Ascending aorta (tissue), 2 donors: Measurements from ENCODE around the gene TM9SF2. TPM values are rescaled to one million over a fixed set of nuclear protein-coding genes. Genes with fewer than 3 reads are reported as not detected.

Source experiments
- DNase-seq, 2 donors: peaks; one replicate each; pipeline ENCODE4 v3.0.0-alpha.2; 2019; ENCODE audit warnings: low spot score in 2 of 2
- H3K27ac ChIP-seq, 2 donors: fragments of 200-600 bp; sonication (generic); one replicate each; pipeline ENCODE4 v1.5.1; 2016 to 2017; ENCODE audit warnings: mild to moderate bottlenecking in 1 of 2
- H3K27me3 ChIP-seq: fragments of 200-600 bp; sonication (generic); one replicate; pipeline ENCODE4 v1.5.1; 2017
- H3K36me3 ChIP-seq, 2 donors: fragments of 200-600 bp; sonication (generic); one replicate each; pipeline ENCODE4 v1.5.1; 2016
- H3K4me1 ChIP-seq, 2 donors: fragments of 200-600 bp; sonication (generic); one replicate each; pipeline ENCODE4 v1.5.1; 2016 to 2017; ENCODE audit warnings: mild to moderate bottlenecking in 1 of 2
- H3K4me3 ChIP-seq, 2 donors: fragments of 200-600 bp; sonication (generic); one replicate each; pipeline ENCODE4 v1.5.1; 2016 to 2017; ENCODE audit warnings: mild to moderate bottlenecking in 1 of 2
- H3K9me3 ChIP-seq, 2 donors: fragments of 200-600 bp; sonication (generic); one replicate each; pipeline ENCODE4 v1.5.1; 2016
- intact Hi-C: fragments of 100-400 bp; cut with DNase I; formaldehyde crosslinking; loops from one replicate; pipeline ENCODE4 v1.15.1; 2023
- total RNA-seq: library from RNA; depleted of rRNA; stranded (reverse); fragments of >200 nt; gene quantifications from one replicate; pipeline ENCODE4 v1.1.0, GENCODE V29; 2016
- TF ChIP-seq, protein P1 (sequence below), 3 experiments: fragments of 200-600 bp in 2 of 3; fragments of 450-650 bp in 1 of 3; sonication (generic) in 2 of 3; IDR thresholded peaks; one replicate each; pipeline ENCODE4 v1.5.1; 2016 to 2019; ENCODE audit warnings: antibody characterized with exemption in 3 of 3, mild to moderate bottlenecking in 1 of 3, moderate library complexity in 1 of 3

The TM9SF2 gene
- total RNA-seq, 1 donor from 2014 or later = 56.8 TPM

GRCh38 chr13:99542788-99543406 is 41.6 kb downstream of the TM9SF2 start:
- peaks cover 53 to 68% of the 10 kb centered on the region in 2 donors for H3K36me3 ChIP-seq
- H3K27ac ChIP-seq = no peak overlapping the region
- no peaks in the 10 kb centered on the region for H3K9me3 ChIP-seq
- no peak overlapping the region for H3K4me3 ChIP-seq
- intact Hi-C loops = no loop called here
- H3K4me1 ChIP-seq = no peaks in the 10 kb centered on the region
- TF ChIP-seq, protein P1, sequence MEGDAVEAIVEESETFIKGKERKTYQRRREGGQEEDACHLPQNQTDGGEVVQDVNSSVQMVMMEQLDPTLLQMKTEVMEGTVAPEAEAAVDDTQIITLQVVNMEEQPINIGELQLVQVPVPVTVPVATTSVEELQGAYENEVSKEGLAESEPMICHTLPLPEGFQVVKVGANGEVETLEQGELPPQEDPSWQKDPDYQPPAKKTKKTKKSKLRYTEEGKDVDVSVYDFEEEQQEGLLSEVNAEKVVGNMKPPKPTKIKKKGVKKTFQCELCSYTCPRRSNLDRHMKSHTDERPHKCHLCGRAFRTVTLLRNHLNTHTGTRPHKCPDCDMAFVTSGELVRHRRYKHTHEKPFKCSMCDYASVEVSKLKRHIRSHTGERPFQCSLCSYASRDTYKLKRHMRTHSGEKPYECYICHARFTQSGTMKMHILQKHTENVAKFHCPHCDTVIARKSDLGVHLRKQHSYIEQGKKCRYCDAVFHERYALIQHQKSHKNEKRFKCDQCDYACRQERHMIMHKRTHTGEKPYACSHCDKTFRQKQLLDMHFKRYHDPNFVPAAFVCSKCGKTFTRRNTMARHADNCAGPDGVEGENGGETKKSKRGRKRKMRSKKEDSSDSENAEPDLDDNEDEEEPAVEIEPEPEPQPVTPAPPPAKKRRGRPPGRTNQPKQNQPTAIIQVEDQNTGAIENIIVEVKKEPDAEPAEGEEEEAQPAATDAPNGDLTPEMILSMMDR (IDR thresholded peaks at IDR 0.05) = no peak
- no peak for DNase-seq
- H3K27me3 ChIP-seq = no peaks in the 10 kb centered on the region

DNA sequence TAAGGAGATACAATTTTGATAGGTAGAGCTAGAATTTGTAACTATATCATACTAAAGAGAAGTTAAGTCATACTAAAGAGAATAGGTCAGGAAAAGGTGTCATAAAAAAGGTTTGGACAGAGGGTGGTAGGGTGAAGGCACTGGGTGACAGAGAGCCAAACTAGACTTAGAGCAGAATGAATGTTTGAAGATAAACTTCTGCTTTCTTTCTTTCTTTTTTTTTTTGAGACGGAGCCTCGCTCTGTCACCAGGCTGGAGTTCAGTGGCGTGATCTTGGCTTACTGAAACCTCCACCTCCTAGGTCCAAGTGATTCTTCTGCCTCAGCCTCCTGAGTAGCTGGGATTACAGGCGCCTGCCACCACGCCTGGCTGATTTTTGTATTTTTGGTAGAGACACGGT is 44.1 kb downstream of the TM9SF2 start:
- TF ChIP-seq, protein P1 (IDR thresholded peaks at IDR 0.05) = no peak
- intact Hi-C loops = no loop called here
- no peak overlapping the region for H3K4me3 ChIP-seq
- H3K27ac ChIP-seq = no peak overlapping the region
- peaks cover 63 to 88% of the 10 kb centered on the region in 2 donors for H3K36me3 ChIP-seq
- H3K9me3 ChIP-seq = no peaks in the 10 kb centered on the region
- H3K4me1 ChIP-seq = no peaks in the 10 kb centered on the region
- H3K27me3 ChIP-seq = no peaks in the 10 kb centered on the region
- no peak for DNase-seq

DNA sequence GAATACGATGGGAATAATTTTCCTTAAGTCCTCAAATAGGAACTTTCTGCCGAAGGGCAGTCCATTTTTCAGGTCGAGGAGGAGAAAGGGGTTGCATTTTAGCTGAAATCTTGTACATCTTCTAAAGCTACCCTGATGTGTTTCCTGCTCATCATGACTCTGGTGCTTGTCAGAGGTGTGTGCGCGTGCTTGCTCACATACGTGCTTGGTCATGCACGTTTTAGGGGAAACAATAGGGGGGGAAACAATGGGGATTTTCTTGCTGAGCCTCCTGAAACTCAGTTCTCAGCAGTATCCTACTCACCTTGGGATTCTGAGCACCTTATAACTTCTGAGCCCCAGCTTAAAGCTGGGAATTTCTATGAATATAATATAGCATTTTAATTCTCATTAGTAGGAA is 44.7 kb downstream of the TM9SF2 start:
- Histone ChIP-seq H3K27ac (no peak overlapping the region), H3K27me3 (no peaks in the 10 kb centered on the region), H3K36me3 (peaks cover 66 to 89% of the 10 kb centered on the region in 2 donors), H3K4me3 (no peak overlapping the region), H3K4me1 (no peaks in the 10 kb centered on the region), H3K9me3 (no peaks in the 10 kb centered on the region)
- DNase-seq = no peak
- intact Hi-C loops = no loop called here
- TF ChIP-seq, protein P1 (IDR thresholded peaks at IDR 0.05) = no peak

DNA sequence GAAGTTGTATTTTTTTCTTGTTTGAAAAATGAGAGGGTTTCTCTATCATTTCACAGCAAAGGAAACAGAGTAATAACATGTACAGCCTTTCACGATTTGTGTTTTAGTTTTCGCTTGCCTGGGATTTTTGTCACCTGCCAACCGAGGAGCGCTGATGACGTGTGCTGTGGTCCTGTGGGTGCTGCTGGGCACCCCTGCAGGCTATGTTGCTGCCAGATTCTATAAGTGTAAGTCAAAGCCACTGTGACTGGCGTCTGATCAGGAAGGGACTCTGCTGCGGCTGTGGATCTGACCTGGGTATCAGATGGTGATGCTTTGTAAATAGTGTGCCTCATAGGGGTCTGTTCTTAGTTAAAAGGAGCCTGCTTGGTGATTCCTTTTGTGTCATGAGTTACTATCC is 45.6 kb downstream of the TM9SF2 start:
- Histone ChIP-seq H3K36me3 (peaks cover 63 to 90% of the 10 kb centered on the region in 2 donors), H3K9me3 (no peaks in the 10 kb centered on the region), H3K4me3 (no peak overlapping the region), H3K27ac (no peak overlapping the region), H3K27me3 (no peaks in the 10 kb centered on the region), H3K4me1 (no peaks in the 10 kb centered on the region)
- TF ChIP-seq, protein P1 (IDR thresholded peaks at IDR 0.05) = no peak
- no peak for DNase-seq
- intact Hi-C loops = no loop called here

GRCh38 chr13:99548448-99548847 is 47.2 kb downstream of the TM9SF2 start:
- TF ChIP-seq, protein P1 (IDR thresholded peaks at IDR 0.05) = no peak
- Histone ChIP-seq H3K4me3 (no peak overlapping the region), H3K27ac (no peak overlapping the region), H3K27me3 (no peaks in the 10 kb centered on the region), H3K4me1 (no peaks in the 10 kb centered on the region), H3K36me3 (peaks cover 62 to 91% of the 10 kb centered on the region in 2 donors), H3K9me3 (no peaks in the 10 kb centered on the region)
- intact Hi-C loops = no loop called here
- no peak for DNase-seq

DNA sequence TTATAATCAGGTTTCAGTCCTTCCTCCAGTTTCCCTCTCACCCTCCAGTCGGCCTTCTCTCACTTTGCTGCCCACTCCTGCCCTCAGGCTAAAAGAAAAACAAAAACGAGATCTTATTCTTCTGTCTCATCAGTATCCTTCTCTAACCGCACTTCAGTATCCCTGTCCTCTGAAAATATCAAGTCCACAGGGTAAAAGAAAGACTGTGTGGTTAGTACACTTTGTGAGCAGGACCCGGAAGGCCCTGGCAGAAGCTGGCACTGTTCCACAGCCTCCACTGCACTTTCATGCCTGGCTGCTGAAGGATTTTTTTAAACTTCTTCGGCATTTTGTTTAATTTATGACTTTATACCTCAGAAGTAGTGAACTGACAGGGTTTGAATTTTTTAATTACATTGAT is 51.8 kb downstream of the TM9SF2 start:
- Histone ChIP-seq H3K27ac (no peak overlapping the region), H3K4me3 (no peak overlapping the region), H3K4me1 (no peaks in the 10 kb centered on the region), H3K36me3 (peaks cover 46 to 73% of the 10 kb centered on the region in 2 donors), H3K9me3 (no peaks in the 10 kb centered on the region), H3K27me3 (no peaks in the 10 kb centered on the region)
- no peak for DNase-seq
- intact Hi-C loops = no loop called here
- TF ChIP-seq, protein P1 (IDR thresholded peaks at IDR 0.05) = no peak
